ENCODE results near the gene NAGLU.

DNA sequence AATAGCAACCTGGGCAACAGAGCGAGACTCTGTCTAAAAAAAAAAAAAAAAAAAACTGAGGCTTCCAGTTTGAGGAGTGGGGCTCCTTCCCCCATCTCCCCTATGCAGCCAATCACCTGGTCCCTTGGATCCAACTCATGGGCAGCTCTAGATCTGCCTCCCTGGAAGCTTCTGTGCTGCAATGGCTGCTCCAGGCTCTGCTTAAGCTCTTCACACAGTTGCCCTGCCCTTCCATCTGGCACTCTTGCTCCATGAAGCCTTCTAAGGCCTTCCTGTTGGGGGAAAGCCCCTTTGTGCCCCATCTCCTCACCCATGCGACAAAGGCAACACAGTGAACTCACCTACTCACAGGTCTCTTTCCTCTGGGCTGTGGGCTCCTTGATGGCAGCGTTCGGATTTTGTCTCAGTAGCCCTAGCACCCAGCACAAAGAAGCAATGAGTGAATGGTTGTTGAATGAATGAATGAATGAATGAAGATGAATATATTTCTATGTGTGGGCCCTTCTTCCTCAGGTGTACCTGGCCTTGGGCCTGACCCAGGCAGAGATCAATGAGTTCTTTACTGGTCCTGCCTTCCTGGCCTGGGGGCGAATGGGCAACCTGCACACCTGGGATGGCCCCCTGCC lies 1.9 kb downstream of the NAGLU start:
- TF ChIP-seq, protein P1, sequence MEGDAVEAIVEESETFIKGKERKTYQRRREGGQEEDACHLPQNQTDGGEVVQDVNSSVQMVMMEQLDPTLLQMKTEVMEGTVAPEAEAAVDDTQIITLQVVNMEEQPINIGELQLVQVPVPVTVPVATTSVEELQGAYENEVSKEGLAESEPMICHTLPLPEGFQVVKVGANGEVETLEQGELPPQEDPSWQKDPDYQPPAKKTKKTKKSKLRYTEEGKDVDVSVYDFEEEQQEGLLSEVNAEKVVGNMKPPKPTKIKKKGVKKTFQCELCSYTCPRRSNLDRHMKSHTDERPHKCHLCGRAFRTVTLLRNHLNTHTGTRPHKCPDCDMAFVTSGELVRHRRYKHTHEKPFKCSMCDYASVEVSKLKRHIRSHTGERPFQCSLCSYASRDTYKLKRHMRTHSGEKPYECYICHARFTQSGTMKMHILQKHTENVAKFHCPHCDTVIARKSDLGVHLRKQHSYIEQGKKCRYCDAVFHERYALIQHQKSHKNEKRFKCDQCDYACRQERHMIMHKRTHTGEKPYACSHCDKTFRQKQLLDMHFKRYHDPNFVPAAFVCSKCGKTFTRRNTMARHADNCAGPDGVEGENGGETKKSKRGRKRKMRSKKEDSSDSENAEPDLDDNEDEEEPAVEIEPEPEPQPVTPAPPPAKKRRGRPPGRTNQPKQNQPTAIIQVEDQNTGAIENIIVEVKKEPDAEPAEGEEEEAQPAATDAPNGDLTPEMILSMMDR (IDR thresholded peaks at IDR 0.05; ENCODE audit: poor library complexity): no peak
- no peak for TF ChIP-seq EZH2 (IDR thresholded peaks at IDR 0.05; ENCODE audit: borderline replicate concordance)
